H9 (cell line): ENCODE measurements around the gene TUT4. TPM values are rescaled to one million over a fixed set of nuclear protein-coding genes. Genes with fewer than 3 reads are reported as not detected.
A peak's percentile ranks its signal among the peaks of the same experiment; 100 is the strongest.

Experiments used
- DNase-seq: peaks from one replicate; pipeline ENCODE4 v3.0.0-alpha.2; 2017
- H2AFZ ChIP-seq: one replicate; pipeline ENCODE4 v1.6.1; 2013; ENCODE audit warnings: mild to moderate bottlenecking, low read length, control low read depth, moderate library complexity
- H2AK5ac ChIP-seq: 2 replicates; pipeline ENCODE4 v1.6.1; 2013; ENCODE audit warnings: low read length, control low read depth, mixed read lengths; ENCODE audit not compliant: insufficient read length
- H2BK120ac ChIP-seq: one replicate; pipeline ENCODE4 v1.6.1; 2013; ENCODE audit warnings: low read depth, mild to moderate bottlenecking, low read length, control low read depth, inconsistent platforms; ENCODE audit not compliant: poor library complexity, severe bottlenecking
- H2BK12ac ChIP-seq: 2 replicates; pipeline ENCODE4 v1.6.1; 2013; ENCODE audit warnings: low read length, control low read depth, mixed read lengths, low read depth; ENCODE audit not compliant: insufficient read length
- H2BK15ac ChIP-seq: 2 replicates; pipeline ENCODE4 v1.6.1; 2013; ENCODE audit warnings: low read depth, low read length, control low read depth
- H2BK20ac ChIP-seq: one replicate; pipeline ENCODE4 v1.6.1; 2013; ENCODE audit warnings: low read depth, mild to moderate bottlenecking, low read length, control low read depth, inconsistent platforms; ENCODE audit not compliant: poor library complexity, severe bottlenecking
- H2BK5ac ChIP-seq: 2 replicates; pipeline ENCODE4 v1.6.1; 2013; ENCODE audit warnings: low read length, control low read depth, mixed read lengths; ENCODE audit not compliant: insufficient read length
- H3K14ac ChIP-seq: 2 replicates; pipeline ENCODE4 v1.6.1; 2013; ENCODE audit warnings: low read length, control low read depth; ENCODE audit not compliant: insufficient read depth
- H3K18ac ChIP-seq: 2 replicates; pipeline ENCODE4 v1.6.1; 2013; ENCODE audit warnings: low read depth, mild to moderate bottlenecking, mixed read lengths, low read length, control low read depth; ENCODE audit not compliant: insufficient read length
- H3K23ac ChIP-seq: 2 replicates; pipeline ENCODE4 v1.6.1; 2013; ENCODE audit warnings: low read length, control low read depth, mixed read lengths, low read depth; ENCODE audit not compliant: insufficient read length
- H3K23me2 ChIP-seq: 2 replicates; pipeline ENCODE4 v1.6.1; 2013; ENCODE audit warnings: low read depth, mild to moderate bottlenecking, mixed read lengths, low read length, control low read depth; ENCODE audit not compliant: insufficient read length, poor library complexity, severe bottlenecking
- H3K27ac ChIP-seq: 2 replicates; pipeline ENCODE4 v1.5.1; 2013; ENCODE audit warnings: low read length, control low read depth, mixed read lengths, low read depth; ENCODE audit not compliant: insufficient read length
- H3K27me3 ChIP-seq: 2 replicates; pipeline ENCODE4 v1.6.1; 2013; ENCODE audit warnings: low read length, control low read depth, inconsistent platforms; ENCODE audit not compliant: insufficient read depth
- H3K4ac ChIP-seq: 2 replicates; pipeline ENCODE4 v1.6.1; 2013; ENCODE audit warnings: low read depth, mild to moderate bottlenecking, control low read depth, inconsistent platforms, low read length, moderate library complexity
- H3K4me1 ChIP-seq: 2 replicates; pipeline ENCODE4 v1.6.1; 2013; ENCODE audit warnings: low read length, control low read depth, inconsistent platforms; ENCODE audit not compliant: insufficient read depth
- H3K4me2 ChIP-seq: 2 replicates; pipeline ENCODE4 v1.6.1; 2013; ENCODE audit warnings: low read length, control low read depth, mixed read lengths; ENCODE audit not compliant: insufficient read length, insufficient read depth
- H3K56ac ChIP-seq: 2 replicates; pipeline ENCODE4 v1.6.1; 2013; ENCODE audit warnings: low read depth, mild to moderate bottlenecking, mixed read lengths, low read length, control low read depth; ENCODE audit not compliant: insufficient read length
- H3K79me1 ChIP-seq: 2 replicates; pipeline ENCODE4 v1.6.1; 2013; ENCODE audit warnings: low read depth, mild to moderate bottlenecking, moderate library complexity, low read length, control low read depth, inconsistent platforms; ENCODE audit not compliant: insufficient read depth, poor library complexity, severe bottlenecking
- H3K79me2 ChIP-seq: 2 replicates; pipeline ENCODE4 v1.6.1; 2013; ENCODE audit warnings: low read length, control low read depth, inconsistent platforms; ENCODE audit not compliant: insufficient read depth
- H3K9ac ChIP-seq: 2 replicates; pipeline ENCODE4 v1.6.1; 2013; ENCODE audit warnings: low read length, control low read depth, mixed read lengths; ENCODE audit not compliant: insufficient read length; ENCODE audit errors: extremely low read depth
- H3K9me3 ChIP-seq: one replicate; pipeline ENCODE4 v1.6.1; 2013; ENCODE audit warnings: low read depth, low read length, inconsistent platforms; ENCODE audit not compliant: control insufficient read depth
- H3T11ph ChIP-seq: one replicate; pipeline ENCODE4 v1.6.1; 2013; ENCODE audit warnings: mild to moderate bottlenecking, low read length, control low read depth, inconsistent platforms
- H4K20me1 ChIP-seq: one replicate; pipeline ENCODE4 v1.6.1; 2013; ENCODE audit not compliant: control insufficient read depth, insufficient read length, insufficient read depth
- H4K5ac ChIP-seq: 2 replicates; pipeline ENCODE4 v1.6.1; 2013; ENCODE audit warnings: low read depth, mild to moderate bottlenecking, mixed read lengths, low read length, control low read depth; ENCODE audit not compliant: insufficient read length
- H4K8ac ChIP-seq: replicated peaks from 2 replicates; pipeline ENCODE4 v1.6.1; 2013; ENCODE audit warnings: low read length, control low read depth, mixed read lengths, low read depth; ENCODE audit not compliant: insufficient read length
- H4K91ac ChIP-seq: 2 replicates; pipeline ENCODE4 v1.6.1; 2013; ENCODE audit warnings: low read depth, mild to moderate bottlenecking, moderate library complexity, mixed read lengths, low read length, control low read depth; ENCODE audit not compliant: insufficient read length
- H3K27ac Mint-ChIP-seq, 3 experiments: 2 replicates in 2 of 3; 3 replicates in 1 of 3; pipeline ENCODE4 v1.8.0; 2020 to 2021; ENCODE audit warnings: mixed read lengths in 3 of 3, mild to moderate bottlenecking in 1 of 3, moderate library complexity in 1 of 3
- H3K27me3 Mint-ChIP-seq: 2 replicates; pipeline ENCODE4 v1.8.0; 2021; ENCODE audit warnings: low read depth, mild to moderate bottlenecking, moderate library complexity, mixed read lengths
- H3K36me3 Mint-ChIP-seq, 3 experiments: 2 replicates in 2 of 3; 3 replicates in 1 of 3; pipeline ENCODE4 v1.8.0; 2020 to 2021; ENCODE audit warnings: low read depth in 3 of 3, mixed read lengths in 3 of 3; ENCODE audit not compliant: insufficient read depth in 1 of 3
- H3K4me1 Mint-ChIP-seq, 2 experiments: 2 replicates each; pipeline ENCODE4 v1.8.0; 2020; ENCODE audit warnings: mixed read lengths in 2 of 2
- H3K4me3 Mint-ChIP-seq, 2 experiments: 2 replicates in 1 of 2; 3 replicates in 1 of 2; pipeline ENCODE4 v1.8.0; 2020 to 2021; ENCODE audit warnings: mild to moderate bottlenecking in 2 of 2, mixed read lengths in 2 of 2, moderate library complexity in 1 of 2
- H3K9me3 Mint-ChIP-seq, 2 experiments: 2 replicates in 1 of 2; 3 replicates in 1 of 2; pipeline ENCODE4 v1.8.0; 2020; ENCODE audit warnings: mild to moderate bottlenecking in 2 of 2, mixed read lengths in 2 of 2, moderate library complexity in 1 of 2
- CTCF ChIP-seq: fragments of 200-600 bp; sonication (generic); conservative IDR thresholded peaks from 3 replicates; pipeline ENCODE4 v1.8.0; 2021; ENCODE audit warnings: antibody characterized with exemption, mild to moderate bottlenecking
- WGBS: extraction: QIAGEN DNeasy Blood & Tissue Kit; methylation state at CpG from one replicate; pipeline ENCODE4 v1.1.7; 2013; ENCODE audit warnings: missing lambda C conversion rate, low lambda C conversion rate, mixed read lengths; ENCODE audit not compliant: insufficient read length; ENCODE audit errors: extremely low coverage; 5-methylcytosine and 5-hydroxymethylcytosine counted together
- total RNA-seq: library from RNA; stranded (reverse); gene quantifications from 2 replicates; pipeline ENCODE4 v1.2.1, GENCODE V29; 2021

TUT4 gene
- total RNA-seq, 1 experiment from 2014 or later, result 59.3 TPM

DNA sequence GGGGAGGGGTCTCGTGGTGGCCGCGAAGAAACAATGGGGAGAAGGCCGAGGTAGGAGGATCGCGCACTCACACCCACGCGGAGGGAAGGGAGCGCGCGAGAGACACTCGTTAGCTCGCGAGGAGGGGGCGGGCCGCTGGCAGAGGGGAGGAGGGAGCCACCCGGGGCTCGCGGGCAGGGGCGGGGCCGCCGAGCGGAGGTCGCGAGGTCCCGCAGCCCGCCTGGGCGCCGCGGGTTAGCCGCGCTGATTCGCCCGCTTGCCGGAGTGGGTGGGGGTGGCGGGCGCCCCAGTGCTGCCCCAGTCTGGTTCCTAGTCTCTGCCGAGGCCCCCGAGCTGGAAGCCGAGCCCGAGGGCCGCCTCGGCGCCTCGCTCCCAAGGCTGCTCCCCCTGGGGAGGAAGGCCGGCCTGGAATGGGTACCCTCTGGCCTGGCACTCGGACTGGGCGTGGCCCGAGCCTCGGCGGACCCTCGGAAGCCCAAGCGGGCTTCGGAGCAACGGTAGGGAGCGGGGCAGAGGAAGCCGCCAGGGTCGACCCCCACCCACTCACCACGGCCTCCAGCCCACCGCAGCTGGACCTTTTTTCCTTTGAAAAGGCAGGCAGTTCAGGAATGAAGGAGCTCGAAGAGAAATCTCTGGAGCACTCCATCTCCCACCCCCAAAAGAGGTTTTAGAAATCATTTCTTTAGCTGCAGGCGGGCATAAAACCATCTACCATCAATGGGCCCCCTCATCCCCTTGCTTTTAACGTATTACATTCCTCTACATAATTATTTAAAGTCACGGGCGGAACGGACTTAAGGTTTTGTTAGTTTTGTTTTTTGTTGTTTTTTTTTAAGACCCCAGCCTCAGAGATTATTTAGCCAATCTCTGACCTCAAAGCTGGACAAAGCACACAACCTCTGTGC lies 722 bp upstream of the TUT4 start:
- H4K8ac ChIP-seq, result no peak overlapping the region
- H2BK15ac ChIP-seq, result peak overlapping the region; percentile 57; the same call in 1 of the 2 replicates
- peak overlapping the region; percentile 62 for H3K14ac ChIP-seq
- WGBS, result no CpG with 5 or more reads among the region's 66 CpGs
- no peak overlapping the region for H4K91ac ChIP-seq
- peaks cover 5% of the 10 kb centered on the region; the same call in 1 of the 2 replicates for H3K4me1 ChIP-seq
- H3K27ac ChIP-seq, result no peak overlapping the region
- peak; percentile 84 for DNase-seq
- peak overlapping the region; percentile 79 to 90 (median 84) for H3K27ac Mint-ChIP-seq
- H3K56ac ChIP-seq, result no peak overlapping the region
- no peaks in the 10 kb centered on the region for H3K27me3 ChIP-seq
- no peaks in the 10 kb centered on the region for H3K36me3 Mint-ChIP-seq
- no peaks in the 10 kb centered on the region for H3K27me3 Mint-ChIP-seq
- no peak overlapping the region for H2AFZ ChIP-seq
- no peak overlapping the region for H3T11ph ChIP-seq
- H3K9me3 Mint-ChIP-seq, result no peaks in the 10 kb centered on the region
- no peak overlapping the region for H2BK120ac ChIP-seq
- peak overlapping the region; percentile 62 for H3K9ac ChIP-seq
- no peak overlapping the region for H2AK5ac ChIP-seq
- H3K4ac ChIP-seq, result no peak overlapping the region
- peaks cover 10% of the 10 kb centered on the region for H3K23me2 ChIP-seq
- no peak overlapping the region for H2BK20ac ChIP-seq
- no peak overlapping the region for H2BK12ac ChIP-seq
- H4K20me1 ChIP-seq, result no peaks in the 10 kb centered on the region
- H3K4me3 Mint-ChIP-seq, result peak overlapping the region; percentile 80 to 88; a peak in 4 of 5 replicates
- H3K4me1 Mint-ChIP-seq, result peaks cover 28 to 33% of the 10 kb centered on the region in 2 experiments
- no peaks in the 10 kb centered on the region for H3K79me1 ChIP-seq
- TF ChIP-seq CTCF, result no peak
- H3K79me2 ChIP-seq, result peaks cover 8% of the 10 kb centered on the region; the same call in 1 of the 2 replicates
- H2BK5ac ChIP-seq, result no peak overlapping the region
- no peak overlapping the region for H4K5ac ChIP-seq
- no peaks in the 10 kb centered on the region for H3K9me3 ChIP-seq
- peak overlapping the region; percentile 69 for H3K4me2 ChIP-seq
- peak overlapping the region; percentile 85 for H3K18ac ChIP-seq
- no peak overlapping the region for H3K23ac ChIP-seq
